Stimulated activated CD4-positive, alpha-beta T cell treated with anti-CD3 and anti-CD28 coated beads, Interleukin-2, amount 100 ng/mL, for 48 hours (primary cell): Measurements from ENCODE around the gene GABRG2.
"Not testable (repeated sequence)": the region's sequence is repeated elsewhere in the genome, so short reads cannot be mapped to it uniquely, and the experiment has no call there.

Experiments used
- DNase-seq, 2 donors: peaks; one replicate each; pipeline ENCODE4 v3.0.0-alpha.2; 2020

GABRG2 gene

GRCh38 chr5:162067655-162068411 lies at the start of gene GABRG2:
Gene GABRG2, plus strand, starts transcription at chr5:162067773. Its CDS starts 227 bp downstream, at chr5:162068000.
- no peak for DNase-seq

- no peak for DNase-seq
Observed at GRCh38 chr5:162025312-162025711, 42.3 kb upstream of the GABRG2 start.

GRCh38 chr5:162026803-162027202 lies 40.8 kb upstream of the GABRG2 start:
- DNase-seq: no peak

GRCh38 chr5:162037431-162037830 lies 30.1 kb upstream of the GABRG2 start:
- DNase-seq: no peak

GRCh38 chr5:162047279-162047678 lies 20.3 kb upstream of the GABRG2 start:
- DNase-seq: no peak

- no peak for DNase-seq
Observed at GRCh38 chr5:162052676-162053075, 14.9 kb upstream of the GABRG2 start.

- DNase-seq: not testable (repeated sequence)
Observed at GRCh38 chr5:162055095-162055494, 12.5 kb upstream of the GABRG2 start.

GRCh38 chr5:162067162-162067561 lies 411 bp upstream of the GABRG2 start:
- DNase-seq: no peak

GRCh38 chr5:162068412-162068811 lies 839 bp downstream of the GABRG2 start:
- no peak for DNase-seq

GRCh38 chr5:162068936-162069335 lies 1.4 kb downstream of the GABRG2 start:
- no peak for DNase-seq

- no peak for DNase-seq
Observed at GRCh38 chr5:162078805-162079204, 11.2 kb downstream of the GABRG2 start.

- DNase-seq: no peak
Observed at GRCh38 chr5:162091336-162091735, 23.8 kb downstream of the GABRG2 start.

GRCh38 chr5:162096448-162096847 lies 28.9 kb downstream of the GABRG2 start:
- no peak for DNase-seq

GRCh38 chr5:162107591-162107990 lies 40.0 kb downstream of the GABRG2 start:
- no peak for DNase-seq

GRCh38 chr5:162119801-162120200 lies 52.2 kb downstream of the GABRG2 start:
- no peak for DNase-seq

- DNase-seq: no peak
Observed at GRCh38 chr5:162128117-162128516, 60.5 kb downstream of the GABRG2 start.

GRCh38 chr5:162132348-162132747 lies 64.8 kb downstream of the GABRG2 start:
- DNase-seq: no peak

- DNase-seq: no peak
Observed at GRCh38 chr5:162139190-162139589, 71.6 kb downstream of the GABRG2 start.

GRCh38 chr5:162154242-162154641 lies 86.7 kb downstream of the GABRG2 start:
- no peak for DNase-seq

GRCh38 chr5:162160401-162160800 lies 92.8 kb downstream of the GABRG2 start:
- no peak for DNase-seq

- no peak for DNase-seq
Observed at GRCh38 chr5:162163663-162164062, 96.1 kb downstream of the GABRG2 start.

- no peak for DNase-seq
Observed at GRCh38 chr5:162174358-162174974, 106.9 kb downstream of the GABRG2 start.

GRCh38 chr5:162187371-162187770 lies 119.8 kb downstream of the GABRG2 start:
- no peak for DNase-seq

GRCh38 chr5:162189719-162190118 lies 122.1 kb downstream of the GABRG2 start:
- no peak for DNase-seq

GRCh38 chr5:162193012-162193411 lies 125.4 kb downstream of the GABRG2 start:
- DNase-seq: no peak
